ENCODE measurements around the gene GNAT3. TPM values are rescaled to one million over a fixed set of nuclear protein-coding genes. Genes with fewer than 3 reads are reported as not detected.

GNAT3 gene
- total and polyA plus RNA-seq, 2 donors (not counting 3 experiments of a cell fraction or from before 2014, with no cell fraction given): not detected

- no peak for TF ChIP-seq CTCF (IDR thresholded peaks at IDR 0.05; ENCODE audit: extremely low read depth in 1 of 2, insufficient read depth in 1 of 2, low read depth in 1 of 2, low read length in 2 of 2)
- no peak for TF ChIP-seq JUN (IDR thresholded peaks at IDR 0.05; ENCODE audit: borderline replicate concordance, insufficient read depth, insufficient read length, low read depth)
- no peak for TF ChIP-seq FOS (IDR thresholded peaks at IDR 0.05; ENCODE audit: borderline replicate concordance, insufficient read depth, low read length)
- Histone ChIP-seq H3K27ac (ENCODE audit: insufficient read depth, low read depth, low read length) (no peak overlapping the region), H3K9me3 (replicated peaks; ENCODE audit: control insufficient read depth, insufficient read depth, low read length) (no peaks in the 10 kb centered on the region), H3K4me1 (ENCODE audit: control insufficient read depth, extremely low read depth, insufficient read depth, low read length) (no peaks in the 10 kb centered on the region), H2AFZ (ENCODE audit: low read depth, low read length) (no peak overlapping the region), H3K9me1 (replicated peaks; ENCODE audit: control insufficient read depth, extremely low read depth, insufficient read depth, low read length) (no peaks in the 10 kb centered on the region), H3K79me2 (ENCODE audit: control insufficient read depth, insufficient read depth, low read length) (no peaks in the 10 kb centered on the region), H3K4me3 (replicated peaks in 1 of 3; ENCODE audit: insufficient read depth in 1 of 3, low read depth in 1 of 3, low read length in 3 of 3) (no peak overlapping the region), H3K27me3 (ENCODE audit: control insufficient read depth in 2 of 2, insufficient read depth in 2 of 2, low read length in 2 of 2) (no peaks in the 10 kb centered on the region), H3K9ac (replicated peaks; ENCODE audit: extremely low read depth, insufficient read depth, low read length) (no peak overlapping the region), H4K20me1 (replicated peaks; ENCODE audit: control insufficient read depth, extremely low read depth, insufficient read depth, low read length) (no peaks in the 10 kb centered on the region), H3K36me3 (ENCODE audit: control insufficient read depth in 2 of 2, extremely low read depth in 1 of 2, insufficient read depth in 2 of 2, low read length in 2 of 2) (no peaks in the 10 kb centered on the region), H3K4me2 (ENCODE audit: insufficient read depth, low read length) (no peak overlapping the region)
- CTCF ChIA-PET: interaction anchor here (0.6 kb wide), 1 partner anchor 17 kb away, joined by 3 read pairs; no protein-coding TSS in a partner anchor
- DNase-seq (ENCODE audit: low read depth, low spot score) (no peak), FAIRE-seq (no peak)
- intact Hi-C loops (cut with micrococcal nuclease) (no loop called here), dilution Hi-C loops (cut with MboI; ENCODE audit: extremely low pct_ligation_motif_present, low sequenced_read_pairs) (no loop called here)
- POLR2A ChIA-PET: no interaction called here
- no TSS peak for BruUV-seq (replicated peaks)
Measured at GRCh38 chr7:80413383-80413945, 98.4 kb downstream of the GNAT3 start.

- DNase-seq (ENCODE audit: low read depth, low spot score) (no peak), FAIRE-seq (no peak)
- Histone ChIP-seq H3K4me3 (replicated peaks in 1 of 3; ENCODE audit: insufficient read depth in 1 of 3, low read depth in 1 of 3, low read length in 3 of 3) (no peak overlapping the region), H3K4me2 (ENCODE audit: insufficient read depth, low read length) (no peak overlapping the region), H3K79me2 (ENCODE audit: control insufficient read depth, insufficient read depth, low read length) (no peaks in the 10 kb centered on the region), H3K9ac (replicated peaks; ENCODE audit: extremely low read depth, insufficient read depth, low read length) (no peak overlapping the region), H3K27me3 (ENCODE audit: control insufficient read depth in 2 of 2, insufficient read depth in 2 of 2, low read length in 2 of 2) (no peaks in the 10 kb centered on the region), H3K27ac (ENCODE audit: insufficient read depth, low read depth, low read length) (no peak overlapping the region), H3K36me3 (ENCODE audit: control insufficient read depth in 2 of 2, extremely low read depth in 1 of 2, insufficient read depth in 2 of 2, low read length in 2 of 2) (no peaks in the 10 kb centered on the region), H3K4me1 (ENCODE audit: control insufficient read depth, extremely low read depth, insufficient read depth, low read length) (no peaks in the 10 kb centered on the region), H2AFZ (ENCODE audit: low read depth, low read length) (no peak overlapping the region), H3K9me3 (replicated peaks; ENCODE audit: control insufficient read depth, insufficient read depth, low read length) (no peaks in the 10 kb centered on the region), H4K20me1 (replicated peaks; ENCODE audit: control insufficient read depth, extremely low read depth, insufficient read depth, low read length) (no peaks in the 10 kb centered on the region), H3K9me1 (replicated peaks; ENCODE audit: control insufficient read depth, extremely low read depth, insufficient read depth, low read length) (no peaks in the 10 kb centered on the region)
- ChIA-PET CTCF (interaction anchor here (0.6 kb wide), 1 partner anchor 16 kb away, joined by 3 read pairs; no protein-coding TSS in a partner anchor), POLR2A (no interaction called here)
- dilution Hi-C loops (cut with MboI; ENCODE audit: extremely low pct_ligation_motif_present, low sequenced_read_pairs) (no loop called here), intact Hi-C loops (cut with micrococcal nuclease) (no loop called here)
- no TSS peak for BruUV-seq (replicated peaks)
- no peak for TF ChIP-seq FOS (IDR thresholded peaks at IDR 0.05; ENCODE audit: borderline replicate concordance, insufficient read depth, low read length)
- no peak for TF ChIP-seq CTCF (IDR thresholded peaks at IDR 0.05; ENCODE audit: extremely low read depth in 1 of 2, insufficient read depth in 1 of 2, low read depth in 1 of 2, low read length in 2 of 2)
- TF ChIP-seq POLR2AphosphoS5 (IDR thresholded peaks at IDR 0.05; ENCODE audit: insufficient read depth, low read depth, low read length): no peak
- TF ChIP-seq EZH2 (IDR thresholded peaks at IDR 0.05; ENCODE audit: borderline replicate concordance, low read depth, low read length, severe bottlenecking): no peak
- TF ChIP-seq, protein P1, sequence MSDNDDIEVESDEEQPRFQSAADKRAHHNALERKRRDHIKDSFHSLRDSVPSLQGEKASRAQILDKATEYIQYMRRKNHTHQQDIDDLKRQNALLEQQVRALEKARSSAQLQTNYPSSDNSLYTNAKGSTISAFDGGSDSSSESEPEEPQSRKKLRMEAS (IDR thresholded peaks at IDR 0.05; ENCODE audit: insufficient read depth, insufficient read length): no peak
- TF ChIP-seq GATA2 (IDR thresholded peaks at IDR 0.05; ENCODE audit: insufficient read depth, insufficient read length, low read depth, low read length): no peak
- TF ChIP-seq JUN (IDR thresholded peaks at IDR 0.05; ENCODE audit: borderline replicate concordance, insufficient read depth, insufficient read length, low read depth): no peak
- TF ChIP-seq MYC (IDR thresholded peaks at IDR 0.05; ENCODE audit: low read depth, low read length): no peak
- TF ChIP-seq POLR2A (IDR thresholded peaks at IDR 0.05; ENCODE audit: low read depth, low read length): no peak
Measured at GRCh38 chr7:80412842-80413241, 99.0 kb downstream of the GNAT3 start.

Data from endothelial cell of umbilical vein (primary cell).